Cardiac fibroblast (primary cell): ENCODE measurements around the gene CYTH1.

Experiments used
- DNase-seq, 2 donors: peaks; one replicate each; pipeline versions ENCODE4 v3.0.0 to v3.0.0-alpha.2; 2010; ENCODE audit warnings: low read depth in 2 of 2
- H3K4me3 ChIP-seq, 2 donors: replicated peaks in 1 of 2; 1 replicate in 1 of 2; 2 replicates in 1 of 2; pipeline ENCODE4 v1.5.1; 2011; ENCODE audit warnings: low read depth in 2 of 2, low read length in 2 of 2, mild to moderate bottlenecking in 2 of 2, moderate library complexity in 1 of 2
- CTCF ChIP-seq: IDR thresholded peaks from one replicate; pipeline ENCODE4 v1.5.1; 2011; ENCODE audit warnings: low read depth, mild to moderate bottlenecking, low read length, inconsistent platforms

CYTH1 gene

GRCh38 chr17:78641666-78642065 is 140.4 kb downstream of the CYTH1 start:
- no peak overlapping the region for H3K4me3 ChIP-seq
- no peak for TF ChIP-seq CTCF
- DNase-seq = no peak

GRCh38 chr17:78641243-78641642 is 140.8 kb downstream of the CYTH1 start:
- no peak for TF ChIP-seq CTCF
- H3K4me3 ChIP-seq = no peak overlapping the region
- DNase-seq = no peak

GRCh38 chr17:78640700-78641099 is 141.4 kb downstream of the CYTH1 start:
- DNase-seq = no peak
- no peak for TF ChIP-seq CTCF
- no peak overlapping the region for H3K4me3 ChIP-seq

- H3K4me3 ChIP-seq = no peak overlapping the region
- no peak for DNase-seq
- TF ChIP-seq CTCF = no peak
These were observed 144.2 kb downstream of the CYTH1 start for GRCh38 chr17:78637643-78638420.

DNA sequence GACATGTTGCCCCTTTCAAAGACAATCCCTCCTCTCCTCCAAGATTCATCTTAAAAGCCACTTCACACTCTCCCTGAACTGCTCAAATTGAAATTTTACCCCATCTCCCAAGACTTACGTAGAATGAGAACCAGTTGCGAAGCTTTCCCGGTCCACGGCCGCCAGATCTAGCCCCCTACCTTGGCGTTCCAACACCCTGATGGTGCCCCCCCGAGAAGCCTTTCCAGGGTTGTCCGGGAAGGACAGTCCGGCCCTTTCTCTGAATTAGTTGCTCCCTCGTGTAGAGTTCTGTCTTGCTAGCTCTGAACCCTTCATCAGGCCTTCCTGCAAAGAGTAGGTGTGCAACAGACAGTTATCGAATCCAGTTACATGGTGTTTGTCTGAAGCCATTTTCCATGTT is 144.9 kb downstream of the CYTH1 start:
- TF ChIP-seq CTCF = no peak
- no peak for DNase-seq
- no peak overlapping the region for H3K4me3 ChIP-seq

DNA sequence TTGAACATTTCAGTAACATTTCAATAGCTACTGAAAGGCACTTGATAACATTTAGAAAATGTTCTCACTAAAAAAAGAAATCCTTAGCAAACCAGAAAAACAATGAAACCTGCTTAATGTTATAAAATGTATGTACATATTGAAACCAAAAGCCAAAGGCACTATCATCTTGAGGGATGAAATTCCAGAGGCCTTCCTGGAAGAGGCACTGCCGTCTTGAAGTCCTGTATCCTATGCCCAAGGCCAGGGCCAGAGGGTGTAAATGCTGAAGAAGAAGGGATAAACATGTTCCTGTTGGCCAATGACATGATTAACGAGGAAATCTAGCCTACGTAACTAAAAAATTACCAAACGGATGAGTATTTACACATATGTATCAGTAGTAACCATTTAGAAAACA is 147.9 kb downstream of the CYTH1 start:
- no peak for DNase-seq
- H3K4me3 ChIP-seq = no peak overlapping the region
- TF ChIP-seq CTCF = no peak

DNA sequence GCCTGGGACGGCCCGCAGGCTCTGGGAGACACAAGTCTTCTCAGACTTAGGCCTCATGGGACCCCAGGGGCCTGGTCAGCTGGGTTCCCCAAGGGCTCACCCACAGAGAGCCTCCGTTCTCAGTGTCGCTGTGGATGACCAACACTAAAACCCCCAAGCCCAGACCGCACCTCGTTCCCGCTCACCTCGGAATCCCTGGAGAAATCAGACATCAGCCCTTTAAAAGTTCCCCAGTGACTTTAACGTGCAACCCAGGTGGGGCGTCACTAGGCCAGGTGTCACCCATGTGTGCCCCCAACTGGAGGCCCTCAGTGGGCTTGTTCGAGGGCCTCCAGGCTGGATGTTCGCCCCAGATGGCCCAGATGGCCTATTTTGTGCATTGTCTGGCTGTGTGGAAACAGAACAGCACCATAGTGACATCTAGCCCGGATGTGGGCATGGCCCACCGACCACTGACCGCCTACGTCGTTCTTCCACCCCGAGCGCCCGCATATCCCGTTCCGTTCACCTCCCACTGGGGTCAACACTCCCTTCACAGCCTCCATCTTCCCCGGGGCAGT is 152.6 kb downstream of the CYTH1 start:
- no peak for DNase-seq
- TF ChIP-seq CTCF = no peak
- H3K4me3 ChIP-seq = no peak overlapping the region
